PC-3 (cell line): Measurements from ENCODE around the gene RSPO4. TPM values are rescaled to one million over a fixed set of nuclear protein-coding genes. Genes with fewer than 3 reads are reported as not detected.

ENCODE experiments used
- ATAC-seq: fragments of 200-7000 bp; cut with Tn5 transposase; 2 replicates; pipeline ENCODE4 v1.9.1; 2020; ENCODE audit warnings: mild to moderate bottlenecking, moderate library complexity
- BruUV-seq: library from RNA; stranded (reverse); fragments of 400-500 nt; replicated peaks from 2 replicates; lab custom pipeline; 2021; lab: Mats Ljungman, UMichigan
- CTCF ChIA-PET: fragments of 300-600 bp; sonication (Branson Sonifier 250); formaldehyde crosslinking; loops from one replicate; lab custom pipeline; 2022; ENCODE audit warnings: antibody characterized with exemption; lab: Charles Lee
- POLR2A ChIA-PET: fragments of 300-600 bp; sonication (Branson Sonifier 250); formaldehyde crosslinking; loops from one replicate; lab custom pipeline; 2022; ENCODE audit warnings: antibody characterized with exemption; ENCODE audit not compliant: unreplicated experiment; lab: Charles Lee
- DNase-seq: peaks from one replicate; pipeline ENCODE4 v3.0.0-alpha.2; 2015
- H2AFZ ChIP-seq: fragments of 300-600 bp; sonication (generic); 2 replicates; pipeline ENCODE4 v1.6.0; 2016; ENCODE audit warnings: antibody characterized with exemption, low read length
- H3F3A ChIP-seq: fragments of 300-600 bp; sonication (generic); one replicate; pipeline ENCODE4 v1.6.0; 2017; ENCODE audit warnings: antibody characterized with exemption, low read length, control low read depth, mild to moderate bottlenecking; ENCODE audit not compliant: unreplicated experiment
- H3K27ac ChIP-seq: fragments of 300-600 bp; sonication (generic); 2 replicates; pipeline ENCODE4 v1.5.1; 2016; ENCODE audit warnings: mild to moderate bottlenecking, low read length
- H3K27me3 ChIP-seq: fragments of 300-600 bp; sonication (generic); 2 replicates; pipeline ENCODE4 v1.6.1; 2016; ENCODE audit warnings: low read length, mixed read lengths
- H3K36me3 ChIP-seq: fragments of 300-600 bp; sonication (generic); 2 replicates; pipeline ENCODE4 v1.6.1; 2016; ENCODE audit warnings: low read depth, mixed run types, low read length, mixed read lengths
- H3K4me1 ChIP-seq: fragments of 300-600 bp; sonication (generic); 2 replicates; pipeline ENCODE4 v1.5.1; 2016; ENCODE audit warnings: low read length; ENCODE audit not compliant: insufficient read depth
- H3K4me2 ChIP-seq: fragments of 300-600 bp; sonication (generic); 2 replicates; pipeline ENCODE4 v1.6.0; 2016; ENCODE audit warnings: low read length
- H3K4me3 ChIP-seq: fragments of 300-600 bp; sonication (generic); 2 replicates; pipeline ENCODE4 v1.5.1; 2016; ENCODE audit warnings: mild to moderate bottlenecking, low read length, mixed read lengths
- H3K79me2 ChIP-seq: fragments of 300-600 bp; sonication (generic); 2 replicates; pipeline ENCODE4 v1.6.1; 2017; ENCODE audit warnings: low read length, mixed read lengths
- H3K9ac ChIP-seq: fragments of 300-600 bp; sonication (generic); 2 replicates; pipeline ENCODE4 v1.6.0; 2016; ENCODE audit warnings: mild to moderate bottlenecking, low read length
- H3K9me2 ChIP-seq: fragments of 300-600 bp; sonication (generic); replicated peaks from 2 replicates; pipeline ENCODE4 v1.6.1; 2016; ENCODE audit warnings: mixed run types, low read length, mixed read lengths
- H3K9me3 ChIP-seq: fragments of 300-600 bp; sonication (generic); 2 replicates; pipeline ENCODE4 v1.6.1; 2016; ENCODE audit warnings: low read length, mixed read lengths
- H4K20me1 ChIP-seq: fragments of 300-600 bp; sonication (generic); 2 replicates; pipeline ENCODE4 v1.6.1; 2016; ENCODE audit warnings: low read length, mixed read lengths
- EZH2 ChIP-seq: fragments of 300-600 bp; sonication (generic); IDR thresholded peaks from one replicate; pipeline ENCODE4 v1.6.1; 2017; ENCODE audit warnings: antibody characterized with exemption, mild to moderate bottlenecking, low read length; ENCODE audit not compliant: unreplicated experiment
- EZH2phosphoT487 ChIP-seq: fragments of 300-600 bp; sonication (generic); IDR thresholded peaks from 2 replicates; pipeline ENCODE4 v1.6.1; 2018; ENCODE audit warnings: mild to moderate bottlenecking, antibody characterized with exemption, low read length, borderline replicate concordance
- intact Hi-C: fragments of 100-400 bp; cut with micrococcal nuclease; formaldehyde crosslinking; loops from 2 replicates; pipeline ENCODE4 v1.9.0; 2023
- total RNA-seq: library from RNA; depleted of rRNA; stranded (reverse); fragments of >200 nt; gene quantifications from 2 replicates; pipeline ENCODE4 v1.2.3, GENCODE V29; 2014
- TF ChIP-seq, protein P1 (sequence below): fragments of 300-600 bp; sonication (generic); conservative IDR thresholded peaks from 2 replicates; pipeline ENCODE4 v1.5.1; 2017; ENCODE audit warnings: antibody characterized with exemption, low read depth, mild to moderate bottlenecking, low read length

RSPO4 gene
- total RNA-seq, 1 experiment from 2014 or later = not detected

DNA sequence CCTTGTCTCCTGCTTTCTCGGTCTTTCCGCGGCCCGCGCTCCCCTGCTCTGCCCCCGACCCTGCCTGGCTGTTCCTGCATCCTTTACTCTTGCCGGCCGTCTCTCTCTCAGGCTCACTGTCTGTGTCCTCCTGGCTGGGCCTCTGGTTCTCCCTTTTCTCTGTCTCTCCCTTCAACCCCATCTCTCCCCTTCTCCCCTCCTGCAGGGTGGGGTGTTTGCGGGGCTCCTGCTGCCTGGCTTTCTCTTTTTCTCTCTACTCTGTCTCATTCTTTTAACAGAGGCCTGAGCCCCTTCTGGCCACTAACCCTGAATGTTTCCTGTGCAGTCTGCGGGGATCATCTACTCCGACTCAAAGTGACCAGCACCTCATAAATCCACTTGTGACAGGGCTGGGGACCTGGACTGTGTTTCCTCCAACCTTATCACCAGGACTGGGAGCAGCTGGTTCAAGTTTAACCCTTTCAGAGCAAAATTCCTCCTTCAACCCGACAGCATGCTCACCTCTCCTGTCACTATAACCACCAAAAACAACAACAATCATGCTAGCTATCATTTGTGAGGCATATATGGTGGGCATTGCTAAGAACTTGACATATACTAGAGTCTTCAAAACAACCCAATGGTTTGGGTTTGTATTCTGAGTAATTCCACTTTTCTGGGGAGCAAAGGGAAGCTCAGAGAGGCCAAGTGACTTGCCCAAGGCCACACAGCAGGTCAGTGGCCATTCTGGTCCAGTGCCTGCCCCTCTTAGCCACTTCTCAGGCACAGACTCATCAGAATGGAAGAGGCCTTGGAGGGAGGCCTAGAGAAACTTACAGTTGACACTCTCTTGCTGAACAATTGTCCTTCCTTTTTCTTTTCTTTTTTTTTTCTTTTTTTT is 811 bp upstream of the RSPO4 start:
- Histone ChIP-seq H3K9me2 (no peaks in the 10 kb centered on the region), H3K27me3 (peaks cover 33% of the 10 kb centered on the region), H3K4me1 (no peaks in the 10 kb centered on the region), H3K36me3 (no peaks in the 10 kb centered on the region), H3K79me2 (no peaks in the 10 kb centered on the region), H3K4me2 (no peak overlapping the region), H3K27ac (no peak overlapping the region), H3K9ac (no peak overlapping the region), H2AFZ (no peak overlapping the region), H4K20me1 (no peaks in the 10 kb centered on the region), H3F3A (no peaks in the 10 kb centered on the region), H3K4me3 (no peak overlapping the region), H3K9me3 (no peaks in the 10 kb centered on the region)
- ChIA-PET CTCF (no interaction called here), POLR2A (no interaction called here)
- intact Hi-C loops = no loop called here
- BruUV-seq = no TSS peak
- DNase-seq = no peak
- TF ChIP-seq EZH2 (no peak), EZH2phosphoT487 (no peak)
- TF ChIP-seq, protein P1, sequence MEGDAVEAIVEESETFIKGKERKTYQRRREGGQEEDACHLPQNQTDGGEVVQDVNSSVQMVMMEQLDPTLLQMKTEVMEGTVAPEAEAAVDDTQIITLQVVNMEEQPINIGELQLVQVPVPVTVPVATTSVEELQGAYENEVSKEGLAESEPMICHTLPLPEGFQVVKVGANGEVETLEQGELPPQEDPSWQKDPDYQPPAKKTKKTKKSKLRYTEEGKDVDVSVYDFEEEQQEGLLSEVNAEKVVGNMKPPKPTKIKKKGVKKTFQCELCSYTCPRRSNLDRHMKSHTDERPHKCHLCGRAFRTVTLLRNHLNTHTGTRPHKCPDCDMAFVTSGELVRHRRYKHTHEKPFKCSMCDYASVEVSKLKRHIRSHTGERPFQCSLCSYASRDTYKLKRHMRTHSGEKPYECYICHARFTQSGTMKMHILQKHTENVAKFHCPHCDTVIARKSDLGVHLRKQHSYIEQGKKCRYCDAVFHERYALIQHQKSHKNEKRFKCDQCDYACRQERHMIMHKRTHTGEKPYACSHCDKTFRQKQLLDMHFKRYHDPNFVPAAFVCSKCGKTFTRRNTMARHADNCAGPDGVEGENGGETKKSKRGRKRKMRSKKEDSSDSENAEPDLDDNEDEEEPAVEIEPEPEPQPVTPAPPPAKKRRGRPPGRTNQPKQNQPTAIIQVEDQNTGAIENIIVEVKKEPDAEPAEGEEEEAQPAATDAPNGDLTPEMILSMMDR = no peak
- no peak for ATAC-seq

DNA sequence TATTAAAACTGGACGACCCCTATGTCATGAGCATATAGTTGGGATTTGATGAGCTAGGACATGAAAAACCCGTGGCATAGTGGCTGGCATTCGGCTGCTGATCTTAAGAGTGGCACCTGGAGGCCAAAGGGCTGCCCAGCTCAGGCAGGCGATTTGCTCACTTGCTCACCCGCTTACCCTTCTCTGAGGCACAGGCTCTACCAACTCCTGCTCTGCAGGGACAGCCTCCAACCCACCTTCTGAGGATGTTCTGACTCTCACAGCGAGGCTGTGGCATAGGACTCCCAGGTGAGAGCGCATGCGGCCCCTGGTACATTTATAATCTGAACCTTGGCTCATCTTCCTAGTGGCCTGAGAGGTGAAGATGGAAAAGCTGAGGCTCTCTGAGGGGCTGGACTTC is 995 bp downstream of the RSPO4 start:
- intact Hi-C loops = no loop called here
- H3K9ac ChIP-seq = no peak overlapping the region
- no peaks in the 10 kb centered on the region for H3K9me2 ChIP-seq
- no peak overlapping the region for H3K4me3 ChIP-seq
- no peak for ATAC-seq
- no peak for DNase-seq
- no peaks in the 10 kb centered on the region for H3K4me1 ChIP-seq
- no peaks in the 10 kb centered on the region for H3K36me3 ChIP-seq
- no peaks in the 10 kb centered on the region for H3K79me2 ChIP-seq
- POLR2A ChIA-PET = no interaction called here
- H3K9me3 ChIP-seq = no peaks in the 10 kb centered on the region
- H3F3A ChIP-seq = no peaks in the 10 kb centered on the region
- H3K27ac ChIP-seq = no peak overlapping the region
- H3K27me3 ChIP-seq = peaks cover 34% of the 10 kb centered on the region
- TF ChIP-seq, protein P1 = no peak
- no peak for TF ChIP-seq EZH2phosphoT487
- TF ChIP-seq EZH2 = no peak
- CTCF ChIA-PET = no interaction called here
- H2AFZ ChIP-seq = no peak overlapping the region
- no peak overlapping the region for H3K4me2 ChIP-seq
- H4K20me1 ChIP-seq = no peaks in the 10 kb centered on the region
- BruUV-seq = no TSS peak

DNA sequence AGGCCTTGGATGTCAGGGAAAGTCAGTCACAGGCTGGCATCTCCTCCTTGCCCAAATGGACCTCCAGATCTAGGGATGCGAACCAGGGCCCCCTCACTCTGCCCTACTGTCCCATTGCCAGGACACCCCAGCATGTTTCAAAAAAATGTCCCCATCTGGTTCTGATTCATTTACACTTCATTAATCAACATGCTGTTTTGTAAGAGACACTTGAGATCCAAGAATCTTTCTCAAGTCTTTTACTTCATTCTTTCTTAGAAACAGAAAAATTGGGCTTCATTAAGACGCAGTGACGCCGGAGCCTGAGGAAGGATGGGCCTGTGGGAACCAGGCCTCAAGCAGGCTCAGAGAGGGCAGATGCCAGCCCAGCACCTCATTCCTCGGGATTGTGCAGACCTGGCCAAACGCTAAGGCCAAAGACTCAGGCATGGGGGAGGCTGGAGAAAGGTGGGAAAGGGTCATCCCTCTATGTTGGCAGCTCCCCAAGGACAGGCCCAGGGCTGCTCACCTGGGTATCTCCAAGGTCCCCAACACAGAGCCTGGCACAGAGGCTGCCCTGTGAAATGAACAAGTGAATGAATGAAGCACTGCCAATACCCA is 3.8 kb downstream of the RSPO4 start:
- H3K4me1 ChIP-seq = no peaks in the 10 kb centered on the region
- H3K9ac ChIP-seq = no peak overlapping the region
- H3K4me3 ChIP-seq = no peak overlapping the region
- ATAC-seq = no peak
- intact Hi-C loops = no loop called here
- POLR2A ChIA-PET = no interaction called here
- H3K36me3 ChIP-seq = no peaks in the 10 kb centered on the region
- no peak overlapping the region for H3K27ac ChIP-seq
- no peaks in the 10 kb centered on the region for H3K79me2 ChIP-seq
- no peak overlapping the region for H3K4me2 ChIP-seq
- H2AFZ ChIP-seq = no peak overlapping the region
- no TSS peak for BruUV-seq
- no peaks in the 10 kb centered on the region for H3K9me3 ChIP-seq
- H3K9me2 ChIP-seq = no peaks in the 10 kb centered on the region
- DNase-seq = no peak
- no peaks in the 10 kb centered on the region for H3F3A ChIP-seq
- H4K20me1 ChIP-seq = no peaks in the 10 kb centered on the region
- peaks cover 50% of the 10 kb centered on the region for H3K27me3 ChIP-seq
- TF ChIP-seq, protein P1 = no peak
- no peak for TF ChIP-seq EZH2
- CTCF ChIA-PET = no interaction called here
